Transverse colon (tissue), 4 donors: ENCODE measurements around the gene LANCL1. TPM values are rescaled to one million over a fixed set of nuclear protein-coding genes. Genes with fewer than 3 reads are reported as not detected.
"Not testable (repeated sequence)": the region's sequence is repeated elsewhere in the genome, so short reads cannot be mapped to it uniquely, and the experiment has no call there.

Experiments used
- DNase-seq: peaks from one replicate; pipeline ENCODE4 v3.0.0-alpha.2; 2019
- H3K27ac ChIP-seq, 4 donors: fragments of 200-600 bp; sonication (generic); 2 replicates each; pipeline ENCODE4 v1.5.1; 2016 to 2018; ENCODE audit warnings: inconsistent platforms in 4 of 4
- H3K27me3 ChIP-seq: fragments of 200-600 bp; sonication (generic); 2 replicates; pipeline ENCODE4 v1.5.1; 2017; ENCODE audit warnings: inconsistent platforms
- H3K36me3 ChIP-seq, 4 donors: fragments of 200-600 bp; sonication (generic); 2 replicates each; pipeline ENCODE4 v1.5.1; 2017 to 2019; ENCODE audit warnings: inconsistent platforms in 4 of 4
- H3K4me1 ChIP-seq, 4 donors: fragments of 200-600 bp; sonication (generic); 2 replicates each; pipeline ENCODE4 v1.5.1; 2017 to 2020; ENCODE audit warnings: inconsistent platforms in 4 of 4
- H3K4me3 ChIP-seq, 4 donors: fragments of 200-600 bp; sonication (generic); 1 replicate in 1 of 4; 2 replicates in 3 of 4; pipeline versions ENCODE4 v1.5.1 to v1.6.1; 2017 to 2019; ENCODE audit warnings: inconsistent platforms in 4 of 4
- H3K9me3 ChIP-seq, 2 donors: fragments of 200-600 bp; sonication (generic); 2 replicates each; pipeline ENCODE4 v1.5.1; 2017 to 2019; ENCODE audit warnings: inconsistent platforms in 2 of 2
- EP300 ChIP-seq: sonication (generic); formaldehyde crosslinking; IDR thresholded peaks from one replicate; pipeline ENCODE4 v1.6.1; 2017; ENCODE audit warnings: antibody characterized with exemption, low read depth
- POLR2A ChIP-seq: fragments of 450-650 bp; IDR thresholded peaks from one replicate; pipeline ENCODE4 v1.6.1; 2016; ENCODE audit warnings: antibody characterized with exemption, mild to moderate bottlenecking, moderate library complexity
- POLR2AphosphoS5 ChIP-seq, 3 donors: sonication (generic); formaldehyde crosslinking; IDR thresholded peaks; one replicate each; pipeline ENCODE4 v1.6.1; 2016; ENCODE audit warnings: antibody characterized with exemption in 3 of 3
- WGBS, 2 donors: methylation state at CpG; one replicate each; pipeline ENCODE4 v1.1.5; 2018; ENCODE audit warnings: low coverage in 1 of 2; 5-methylcytosine and 5-hydroxymethylcytosine counted together
- in situ Hi-C, 4 donors: fragments of 200-750 bp; cut with MboI; loops; one replicate each; pipeline versions ENCODE4 v1.15.0 to v1.15.1; 2017; ENCODE audit warnings: low sequenced_read_pairs in 3 of 4, low pct_ligation_motif_present in 1 of 4, low pct_unique_long_range_greater_than_20kb in 1 of 4
- intact Hi-C: fragments of 100-400 bp; cut with DNase I; formaldehyde crosslinking; loops from one replicate; pipeline ENCODE4 v1.15.1; 2023; ENCODE audit warnings: low total_unique reads
- total RNA-seq, 4 donors: library from RNA; depleted of rRNA; stranded (reverse); fragments of >200 nt; gene quantifications; one replicate each; pipeline ENCODE4 v1.1.0, GENCODE V29; 2016
- TF ChIP-seq, protein P1 (sequence below), 5 experiments: fragments of 200-600 bp in 3 of 5; fragments of 450-650 bp in 2 of 5; sonication (generic) in 3 of 5; IDR thresholded peaks; 1 replicate in 2 of 5; 2 replicates in 3 of 5; pipeline ENCODE4 v1.5.1; 2016 to 2017; ENCODE audit warnings: antibody characterized with exemption in 5 of 5, inconsistent platforms in 3 of 5, mild to moderate bottlenecking in 2 of 5, moderate library complexity in 1 of 5

Gene LANCL1
- total RNA-seq, 4 donors from 2014 or later, result 11.6 to 24.5 (median 17.4) TPM

DNA sequence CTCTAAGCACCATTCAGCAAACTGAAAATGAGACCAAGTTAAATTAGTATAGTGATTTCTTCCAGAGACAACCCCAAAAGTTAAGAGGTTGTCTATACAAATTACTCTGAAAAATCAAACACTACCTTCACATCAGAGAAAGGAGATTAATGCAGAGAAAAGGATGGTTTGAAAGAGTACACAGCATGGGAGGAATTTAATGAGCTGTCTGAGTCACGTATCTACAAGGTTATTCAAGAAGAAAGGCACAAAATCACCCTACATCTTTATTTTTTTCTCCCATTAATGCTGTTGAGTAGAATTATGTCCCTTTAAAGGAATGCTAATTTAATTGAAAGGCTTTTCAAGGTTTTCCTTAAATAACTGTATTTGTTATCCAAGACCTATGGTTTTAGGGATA is 41.1 kb downstream of the LANCL1 start:
- no peaks in the 10 kb centered on the region for H3K9me3 ChIP-seq
- TF ChIP-seq, protein P1, sequence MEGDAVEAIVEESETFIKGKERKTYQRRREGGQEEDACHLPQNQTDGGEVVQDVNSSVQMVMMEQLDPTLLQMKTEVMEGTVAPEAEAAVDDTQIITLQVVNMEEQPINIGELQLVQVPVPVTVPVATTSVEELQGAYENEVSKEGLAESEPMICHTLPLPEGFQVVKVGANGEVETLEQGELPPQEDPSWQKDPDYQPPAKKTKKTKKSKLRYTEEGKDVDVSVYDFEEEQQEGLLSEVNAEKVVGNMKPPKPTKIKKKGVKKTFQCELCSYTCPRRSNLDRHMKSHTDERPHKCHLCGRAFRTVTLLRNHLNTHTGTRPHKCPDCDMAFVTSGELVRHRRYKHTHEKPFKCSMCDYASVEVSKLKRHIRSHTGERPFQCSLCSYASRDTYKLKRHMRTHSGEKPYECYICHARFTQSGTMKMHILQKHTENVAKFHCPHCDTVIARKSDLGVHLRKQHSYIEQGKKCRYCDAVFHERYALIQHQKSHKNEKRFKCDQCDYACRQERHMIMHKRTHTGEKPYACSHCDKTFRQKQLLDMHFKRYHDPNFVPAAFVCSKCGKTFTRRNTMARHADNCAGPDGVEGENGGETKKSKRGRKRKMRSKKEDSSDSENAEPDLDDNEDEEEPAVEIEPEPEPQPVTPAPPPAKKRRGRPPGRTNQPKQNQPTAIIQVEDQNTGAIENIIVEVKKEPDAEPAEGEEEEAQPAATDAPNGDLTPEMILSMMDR (IDR thresholded peaks at IDR 0.05), result no peak
- TF ChIP-seq POLR2AphosphoS5 (IDR thresholded peaks at IDR 0.05) (no peak), EP300 (no peak), POLR2A (no peak)
- in situ Hi-C loops (no loop called here), intact Hi-C loops (no loop called here)
- H3K27ac ChIP-seq, result no peak overlapping the region
- H3K27me3 ChIP-seq, result no peaks in the 10 kb centered on the region
- H3K36me3 ChIP-seq, result peaks cover 0 to 62% (median 14%) of the 10 kb centered on the region in 4 donors
- H3K4me1 ChIP-seq, result no peaks in the 10 kb centered on the region
- 98 to 100% methylated on average over 1 of the region's 1 CpG for whole genome bisulfite sequencing, 2 donors
- H3K4me3 ChIP-seq, result no peak overlapping the region
- no peak for DNase-seq

DNA sequence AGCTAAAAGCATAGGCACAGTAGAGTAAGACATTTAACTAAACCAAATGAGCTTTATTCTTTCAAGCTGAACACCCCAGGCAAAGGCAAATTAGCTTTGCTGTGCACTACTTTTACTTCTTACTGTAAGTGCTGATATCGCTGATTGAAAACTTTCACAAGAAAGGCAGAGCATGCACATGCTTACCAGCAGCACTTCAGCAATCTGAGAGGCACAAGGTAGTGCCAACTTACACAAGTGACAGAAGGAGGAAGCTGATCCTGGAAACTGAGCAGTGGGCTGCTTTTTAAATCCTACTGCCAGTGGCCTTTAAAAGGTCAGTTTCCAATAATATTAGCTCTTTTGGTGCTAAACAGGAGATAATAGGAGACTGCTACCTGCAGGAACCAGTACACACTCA is 43.9 kb downstream of the LANCL1 start:
- Histone ChIP-seq H3K27ac (no peak overlapping the region), H3K4me3 (no peak overlapping the region), H3K4me1 (no peaks in the 10 kb centered on the region), H3K27me3 (no peaks in the 10 kb centered on the region), H3K36me3 (peaks cover 0 to 53% (median 14%) of the 10 kb centered on the region in 4 donors), H3K9me3 (peaks cover 0 to under 1% of the 10 kb centered on the region in 2 donors)
- intact Hi-C loops, result no loop called here
- in situ Hi-C loops, result no loop called here
- no peak for TF ChIP-seq EP300
- no peak for TF ChIP-seq POLR2AphosphoS5 (IDR thresholded peaks at IDR 0.05)
- TF ChIP-seq, protein P1 (IDR thresholded peaks at IDR 0.05), result no peak
- no peak for TF ChIP-seq POLR2A
- 100% methylated on average over 1 of the region's 1 CpG; no CpG with 5 or more reads in 1 of the 2 donors for WGBS, 2 donors
- no peak for DNase-seq

DNA sequence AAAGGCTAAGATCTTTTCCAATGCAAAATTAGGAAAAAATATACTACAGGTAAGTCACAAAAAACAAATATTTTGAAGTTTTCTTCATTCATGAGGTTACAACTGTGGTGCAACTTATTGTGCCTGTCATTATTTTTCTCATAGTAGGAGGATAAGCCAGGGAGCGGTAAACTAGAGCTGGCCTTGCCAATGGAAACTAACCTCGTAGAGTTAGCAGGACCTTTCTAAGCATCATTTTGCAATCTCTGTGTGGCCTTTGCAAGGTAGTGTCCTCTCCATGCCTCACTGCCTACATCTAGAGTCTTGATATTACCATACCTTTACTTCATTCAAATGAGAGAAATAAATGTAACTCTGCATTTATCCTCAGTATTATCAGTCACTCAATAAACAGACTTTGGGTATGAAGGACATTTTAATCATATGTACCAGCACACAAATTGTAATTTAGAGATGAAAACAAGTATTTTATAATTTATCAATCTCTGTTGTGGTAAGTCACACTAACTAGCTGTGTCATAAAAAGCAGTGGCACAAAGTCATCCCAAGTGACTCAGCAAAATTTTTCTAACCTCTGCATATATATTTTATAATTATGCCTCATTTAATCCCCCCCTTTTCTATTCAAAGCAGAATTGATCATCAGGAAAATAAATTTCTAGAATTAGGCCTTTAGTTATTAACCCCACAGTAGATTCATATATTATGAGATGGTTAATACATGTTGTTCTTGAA is 47.0 kb downstream of the LANCL1 start:
- 97 to 100% methylated on average over 1 to 2 of the region's 2 CpGs for WGBS, 2 donors
- no peak for DNase-seq
- H3K4me3 ChIP-seq, result no peak overlapping the region
- in situ Hi-C loops, result no loop called here
- peaks cover 9 to 22% of the 10 kb centered on the region in 2 donors for H3K9me3 ChIP-seq
- TF ChIP-seq POLR2AphosphoS5 (IDR thresholded peaks at IDR 0.05) (no peak), EP300 (no peak), POLR2A (no peak)
- TF ChIP-seq, protein P1 (IDR thresholded peaks at IDR 0.05), result no peak
- H3K27me3 ChIP-seq, result no peaks in the 10 kb centered on the region
- H3K27ac ChIP-seq, result no peak overlapping the region
- no peaks in the 10 kb centered on the region for H3K4me1 ChIP-seq
- peaks cover 0 to 25% (median 9%) of the 10 kb centered on the region in 4 donors for H3K36me3 ChIP-seq
- intact Hi-C loops, result no loop called here

DNA sequence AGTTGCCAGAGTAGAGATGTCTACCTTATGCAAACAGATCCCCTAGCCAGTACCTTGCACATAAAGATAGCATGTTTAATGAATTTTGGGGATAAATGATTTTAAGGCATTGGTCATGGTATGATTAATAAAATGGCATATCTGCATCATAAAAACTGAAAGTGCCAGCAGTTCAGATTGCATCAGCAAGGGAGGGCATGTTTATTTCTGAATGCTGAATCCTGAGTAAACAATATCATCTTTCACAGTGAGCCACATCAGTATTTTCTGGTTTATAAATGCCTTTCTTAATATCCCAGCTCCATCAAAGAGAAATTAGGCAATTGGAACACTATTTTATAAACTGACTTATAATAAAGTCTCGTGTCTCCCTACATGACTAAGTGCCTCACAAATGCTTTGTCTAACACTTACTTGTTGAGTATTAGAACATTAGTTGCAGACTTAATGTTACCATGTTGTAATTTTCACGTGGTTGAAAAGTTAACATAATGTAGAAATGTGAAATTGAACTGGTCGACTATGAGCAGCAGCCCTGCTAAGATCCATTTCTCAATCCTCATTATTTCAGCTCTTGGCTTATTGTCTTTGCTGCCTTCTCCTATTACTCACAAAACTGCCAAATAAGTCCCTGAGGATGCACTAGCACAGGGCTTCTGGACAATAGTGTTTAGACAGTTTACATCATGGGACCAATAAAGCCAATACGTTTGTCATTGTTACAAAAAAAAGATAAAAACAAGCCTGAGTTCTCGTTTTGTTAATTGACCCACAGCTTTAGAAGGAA is 48.0 kb downstream of the LANCL1 start:
- no peak for DNase-seq
- Histone ChIP-seq H3K27ac (no peak overlapping the region), H3K4me1 (no peaks in the 10 kb centered on the region), H3K36me3 (peaks cover 0 to 20% (median 5%) of the 10 kb centered on the region in 4 donors), H3K4me3 (no peak overlapping the region), H3K9me3 (peaks cover 14 to 23% of the 10 kb centered on the region in 2 donors), H3K27me3 (no peaks in the 10 kb centered on the region)
- in situ Hi-C loops (no loop called here), intact Hi-C loops (no loop called here)
- 77 to 82% methylated on average over 5 of the region's 5 CpGs for WGBS, 2 donors
- no peak for TF ChIP-seq POLR2A
- no peak for TF ChIP-seq POLR2AphosphoS5 (IDR thresholded peaks at IDR 0.05)
- TF ChIP-seq EP300, result no peak
- TF ChIP-seq, protein P1 (IDR thresholded peaks at IDR 0.05), result no peak

DNA sequence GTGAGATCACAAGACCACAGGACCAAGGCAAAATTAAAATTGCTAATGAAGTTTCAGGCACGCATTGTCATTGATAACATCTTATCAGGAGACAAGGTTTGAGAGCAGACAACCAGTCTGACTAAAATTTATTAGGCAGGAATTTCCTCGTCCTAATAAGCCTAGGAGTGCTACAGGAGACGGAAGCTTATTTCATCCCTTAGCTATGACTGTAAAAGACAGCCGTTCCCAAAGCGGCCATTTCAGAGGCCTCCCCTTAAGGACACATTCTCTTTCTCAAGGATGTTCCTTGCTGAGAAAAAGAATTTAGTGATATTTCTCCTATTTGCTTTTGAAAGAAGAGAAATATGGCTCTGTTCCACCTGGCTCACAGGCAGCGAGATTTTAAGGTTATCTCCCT is 49.2 kb downstream of the LANCL1 start:
- H3K36me3 ChIP-seq, H3K4me1 ChIP-seq, intact Hi-C loops, H3K4me3 ChIP-seq, in situ Hi-C loops, DNase-seq, H3K27ac ChIP-seq, H3K27me3 ChIP-seq: not testable (repeated sequence)
- 95 to 100% methylated on average over 6 of the region's 6 CpGs for WGBS, 2 donors
- peaks cover 14 to 23% of the 10 kb centered on the region in 2 donors for H3K9me3 ChIP-seq
